HuH-7.5 (cell line): ENCODE measurements around the gene POLDIP3.
"Not testable (repeated sequence)": the region's sequence is repeated elsewhere in the genome, so short reads cannot be mapped to it uniquely, and the experiment has no call there.

ENCODE experiments used
- DNase-seq: peaks from one replicate; pipeline ENCODE4 v3.0.0; 2011; ENCODE audit warnings: low spot score

The POLDIP3 gene

DNA sequence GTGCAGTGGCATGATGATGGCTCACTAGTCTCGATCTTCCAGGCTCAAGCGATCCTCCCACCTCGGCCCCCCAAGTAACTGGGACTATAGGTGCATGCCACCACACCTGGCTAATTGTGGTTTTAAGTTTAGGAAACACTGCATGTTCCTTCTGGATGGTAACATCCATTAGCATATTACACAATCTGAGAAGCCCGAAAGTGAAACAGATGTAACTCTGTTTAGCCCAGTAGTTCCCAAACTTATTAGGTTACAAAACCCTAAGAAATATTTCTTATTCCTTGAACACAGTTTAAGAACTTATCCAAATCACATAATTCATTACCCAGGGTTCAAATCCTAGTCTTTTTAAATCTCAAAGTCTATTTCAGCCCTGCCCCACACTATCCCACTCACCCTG, 28.3 kb downstream of the POLDIP3 start:
- DNase-seq = no peak

DNA sequence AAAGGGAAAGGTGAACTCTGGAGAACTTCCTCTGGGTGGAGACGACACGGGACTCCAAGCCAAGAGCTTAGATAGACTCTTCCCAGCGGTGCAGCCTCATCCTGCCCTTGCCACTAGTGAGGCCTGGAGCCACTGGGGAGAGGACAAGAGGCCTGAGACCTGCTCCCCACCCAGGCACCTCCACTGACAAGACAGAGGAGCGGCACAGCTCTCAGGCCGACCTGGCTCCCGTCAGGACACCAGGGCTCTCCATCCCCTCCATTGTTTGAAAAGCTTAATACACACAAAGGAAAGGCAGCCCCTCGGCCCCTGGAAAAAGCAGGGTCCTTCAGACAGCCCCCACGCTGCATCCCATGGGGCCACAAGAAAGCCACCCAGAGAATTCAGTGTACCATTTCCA, 29.6 kb downstream of the POLDIP3 start:
- no peak for DNase-seq

DNA sequence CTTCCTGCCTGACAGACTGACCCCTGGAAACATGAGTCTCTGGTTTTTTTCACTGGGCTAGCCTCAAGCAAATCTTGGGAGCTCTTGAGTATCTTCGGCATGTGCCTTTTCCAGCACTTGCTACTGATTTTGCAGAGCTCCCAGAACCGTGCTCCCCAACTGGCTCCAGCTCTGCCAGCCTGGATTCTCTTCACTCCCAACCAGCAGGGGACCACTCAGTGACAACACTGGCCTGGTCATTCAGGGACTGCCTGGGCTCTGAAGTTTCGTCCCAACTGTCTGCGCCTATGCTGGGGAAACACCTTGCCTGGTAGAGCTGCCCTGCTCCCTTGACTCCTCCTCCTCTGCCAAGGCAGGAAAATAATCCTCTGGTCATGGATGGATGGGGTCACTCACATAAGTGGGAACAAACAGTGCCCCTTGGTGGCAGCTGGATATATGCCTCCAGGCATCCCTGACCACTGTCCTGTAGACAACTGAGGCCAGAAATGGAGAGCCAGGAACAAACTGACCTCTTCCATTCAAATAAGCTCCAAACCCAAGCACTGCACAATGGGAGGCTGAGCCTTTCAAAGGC, 30.2 kb downstream of the POLDIP3 start:
- DNase-seq = no peak

DNA sequence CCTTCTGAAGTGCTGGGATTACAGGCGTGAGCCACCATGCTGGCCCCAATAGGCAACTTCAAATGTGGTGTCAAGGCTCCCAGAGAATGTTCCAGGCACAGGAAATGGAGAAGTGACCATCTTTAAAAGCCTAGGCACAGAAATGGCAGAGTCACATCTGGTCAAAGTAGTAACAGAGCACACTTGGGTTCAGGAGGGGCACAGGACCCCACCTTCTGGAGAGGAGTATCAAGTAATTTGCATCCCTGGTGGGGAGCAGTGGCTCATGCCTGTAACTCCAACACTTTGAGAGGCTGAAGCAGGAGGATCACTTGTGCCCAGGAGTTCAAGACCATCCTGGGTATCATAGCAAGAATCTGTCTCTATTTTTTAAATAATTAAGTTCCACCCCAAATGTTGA, 31.7 kb downstream of the POLDIP3 start:
- no peak for DNase-seq

DNA sequence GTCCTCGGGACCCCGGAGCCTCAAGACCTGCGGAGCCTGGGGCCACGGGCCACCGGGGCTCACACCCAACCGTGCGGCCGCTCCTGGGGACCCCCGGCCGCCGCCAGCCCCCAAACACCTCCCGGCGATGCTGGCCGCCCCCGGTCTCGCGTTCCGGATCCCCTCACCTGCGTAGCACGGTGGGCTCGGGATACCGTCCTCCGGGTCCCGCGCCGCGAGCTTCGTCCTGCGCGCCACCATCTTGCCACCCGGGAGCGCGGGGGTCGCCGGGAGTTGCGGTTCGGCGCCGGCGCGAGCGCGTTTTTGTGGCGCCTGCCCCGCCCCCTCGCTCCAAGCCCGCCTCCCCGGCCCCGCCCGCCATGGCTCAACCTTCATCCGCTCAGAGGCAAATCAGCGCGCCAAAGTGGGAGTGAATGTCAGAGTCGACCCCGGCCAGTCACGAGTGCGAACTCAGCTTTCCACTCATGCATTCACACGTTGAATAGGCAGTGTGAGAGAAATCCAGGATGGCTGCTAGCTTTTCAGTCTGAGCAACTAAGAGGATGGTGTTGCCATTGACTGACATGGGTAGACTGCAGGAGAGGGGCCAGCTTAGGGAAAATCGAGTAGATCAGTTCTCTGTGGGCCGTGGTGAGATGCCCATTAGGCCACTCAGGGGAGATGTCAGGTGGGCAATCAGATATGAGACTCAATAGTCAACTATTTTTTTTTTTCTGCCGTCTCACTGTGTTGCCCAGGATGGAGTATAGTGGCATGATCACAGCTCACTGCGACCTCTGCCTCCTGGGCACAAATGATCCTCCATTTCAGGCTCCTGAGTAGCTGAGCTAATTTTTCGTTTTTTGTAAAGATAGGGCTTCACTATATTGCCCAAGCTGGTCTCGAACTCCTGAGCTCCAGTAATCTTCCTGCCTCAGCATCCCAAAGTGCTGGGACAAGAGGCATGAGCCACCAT, 32.6 kb downstream of the POLDIP3 start:
- peak; percentile 69 for DNase-seq

DNA sequence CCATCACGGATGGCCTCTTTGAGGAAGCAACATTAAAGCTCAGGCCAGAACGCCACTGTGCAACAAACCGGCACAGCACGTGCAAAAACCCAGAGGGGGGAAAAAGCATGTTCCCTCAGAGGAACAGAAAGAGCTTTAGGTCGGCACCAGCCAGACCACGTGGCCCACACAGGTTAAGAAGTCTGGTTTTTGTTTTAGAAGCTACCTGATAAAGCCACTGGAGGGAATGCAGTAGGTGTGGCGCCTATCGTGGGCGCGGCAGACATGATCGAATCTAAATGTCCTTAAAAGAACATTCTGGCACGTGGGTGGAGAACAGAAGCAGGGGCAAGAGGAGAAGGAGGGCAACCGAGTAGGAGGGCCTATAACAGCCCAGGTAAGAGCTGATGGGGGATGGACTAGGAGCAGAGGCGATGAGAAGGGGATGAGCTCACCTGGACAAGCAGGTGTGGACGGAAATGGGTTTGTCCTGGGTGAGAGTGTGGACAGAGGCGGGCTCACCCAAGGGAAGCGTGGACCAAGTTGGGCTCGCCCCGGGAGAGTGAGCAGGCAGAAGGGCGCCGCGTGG, 33.4 kb downstream of the POLDIP3 start:
- DNase-seq = not testable (repeated sequence)

DNA sequence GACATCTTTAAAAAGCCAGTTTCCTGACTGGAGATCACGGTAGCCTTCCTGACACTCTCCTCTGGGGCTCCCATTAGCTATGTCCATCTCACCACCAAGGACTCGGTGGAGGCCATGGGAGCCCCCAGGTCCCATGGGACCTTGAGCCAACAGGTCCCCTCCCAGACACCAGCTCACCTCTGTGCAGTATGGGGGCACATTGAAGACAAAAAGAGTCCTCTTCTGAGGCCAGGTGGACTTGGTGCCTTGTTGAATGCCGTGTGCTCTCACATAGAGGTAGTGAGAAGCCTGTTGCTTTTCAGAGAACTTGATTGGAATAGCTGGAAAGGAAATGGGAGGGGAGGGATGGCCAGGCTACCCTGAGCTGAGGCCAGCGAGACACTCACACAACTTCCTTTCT, 34.6 kb downstream of the POLDIP3 start:
- not testable (repeated sequence) for DNase-seq

DNA sequence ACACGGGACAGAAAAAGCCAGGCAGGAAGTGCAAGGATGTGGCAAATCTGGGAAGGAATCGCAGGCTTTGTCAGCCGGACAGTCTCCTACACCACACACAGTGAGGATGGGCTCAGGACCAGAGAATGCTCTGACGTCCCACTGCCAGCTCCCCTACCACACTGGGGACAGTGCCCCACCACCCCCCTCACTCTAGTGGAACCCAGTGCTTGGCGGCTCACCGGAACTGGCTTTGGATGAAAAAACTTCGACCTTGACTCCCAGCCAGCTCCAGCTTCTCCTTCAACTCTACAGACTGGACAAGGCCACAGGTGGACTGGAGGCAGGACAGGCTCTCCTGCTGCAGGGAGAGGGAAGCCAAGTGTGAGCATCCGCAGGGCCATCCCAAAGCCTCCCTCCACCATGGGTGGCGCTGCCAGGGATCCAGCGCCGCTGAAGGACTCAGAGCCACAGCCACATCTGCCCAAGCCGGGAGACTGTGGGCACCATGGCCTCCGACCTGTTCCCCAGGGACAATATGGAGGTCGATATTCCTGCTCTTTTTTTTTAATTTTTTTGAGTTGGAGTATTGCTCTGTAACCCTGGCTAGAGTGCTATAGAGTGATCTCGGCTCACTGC, 37.0 kb downstream of the POLDIP3 start:
- no peak for DNase-seq

DNA sequence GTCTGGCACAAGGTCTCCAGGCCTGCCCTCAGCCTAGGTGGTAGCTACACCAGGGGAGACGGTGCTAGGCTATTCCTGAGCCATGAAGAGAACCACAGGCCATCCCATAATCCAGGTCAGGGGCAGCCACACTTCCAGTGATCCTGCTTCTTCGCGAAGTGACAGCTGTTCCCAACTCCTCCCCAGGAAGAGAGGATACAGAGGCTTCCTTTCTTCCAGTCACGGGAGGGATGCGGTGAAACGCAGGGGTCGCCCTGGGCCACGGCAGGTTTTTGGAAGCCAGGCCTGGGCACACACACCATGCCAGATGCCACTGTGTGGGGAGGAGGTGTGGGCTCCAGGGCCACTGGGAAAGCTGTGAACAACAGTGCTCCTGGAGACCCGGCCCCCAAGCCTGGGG, 37.5 kb downstream of the POLDIP3 start:
- DNase-seq = not testable (repeated sequence)

DNA sequence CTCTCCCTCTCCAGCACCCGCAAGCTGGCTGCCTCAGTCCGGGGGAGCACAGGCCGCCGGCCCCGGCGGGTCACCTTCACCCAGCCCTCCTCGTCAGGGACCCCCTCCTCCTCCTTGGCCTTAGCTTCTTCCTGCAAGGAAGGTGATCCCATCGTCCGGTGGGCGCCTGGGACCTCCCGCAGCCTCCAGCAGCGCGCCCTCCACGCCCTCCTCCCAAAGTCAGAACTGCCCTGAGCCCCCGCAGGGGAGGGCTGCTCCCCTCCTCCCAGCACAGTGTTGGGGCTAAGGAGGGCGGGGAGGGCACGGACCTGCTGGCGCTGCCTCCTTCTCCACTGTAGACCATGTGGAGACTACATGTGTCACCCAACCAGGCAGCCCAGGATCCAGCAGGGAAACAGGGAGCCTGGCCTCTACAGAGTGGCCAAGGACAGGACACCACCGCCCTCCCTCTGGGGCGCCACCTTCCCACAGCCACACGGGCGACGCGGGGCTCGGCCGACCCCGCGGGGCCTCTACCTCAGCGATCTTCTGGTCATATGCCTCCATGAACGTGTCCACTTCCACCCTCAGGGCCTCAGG, 38.6 kb downstream of the POLDIP3 start:
- not testable (repeated sequence) for DNase-seq

DNA sequence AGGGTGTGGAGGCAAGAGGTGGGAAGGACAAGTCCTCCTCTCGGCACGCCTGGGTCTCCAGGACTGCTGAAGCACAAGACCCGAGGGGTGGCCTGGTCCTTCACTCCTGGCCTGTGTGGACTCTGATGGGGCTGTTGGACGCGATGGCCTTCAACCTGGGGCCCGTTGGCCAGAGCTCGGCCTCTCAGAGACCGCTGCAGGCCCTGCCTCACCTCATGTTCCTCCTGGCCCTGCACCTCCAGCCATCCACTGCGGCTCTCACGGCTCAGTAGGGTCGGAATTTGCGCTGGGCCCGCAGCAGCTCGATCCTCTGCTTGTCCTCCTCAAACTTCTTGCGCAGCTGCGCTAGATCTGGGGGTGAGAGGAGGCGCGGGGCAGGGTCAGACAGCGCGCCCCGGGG, 40.2 kb downstream of the POLDIP3 start:
- DNase-seq = not testable (repeated sequence)

DNA sequence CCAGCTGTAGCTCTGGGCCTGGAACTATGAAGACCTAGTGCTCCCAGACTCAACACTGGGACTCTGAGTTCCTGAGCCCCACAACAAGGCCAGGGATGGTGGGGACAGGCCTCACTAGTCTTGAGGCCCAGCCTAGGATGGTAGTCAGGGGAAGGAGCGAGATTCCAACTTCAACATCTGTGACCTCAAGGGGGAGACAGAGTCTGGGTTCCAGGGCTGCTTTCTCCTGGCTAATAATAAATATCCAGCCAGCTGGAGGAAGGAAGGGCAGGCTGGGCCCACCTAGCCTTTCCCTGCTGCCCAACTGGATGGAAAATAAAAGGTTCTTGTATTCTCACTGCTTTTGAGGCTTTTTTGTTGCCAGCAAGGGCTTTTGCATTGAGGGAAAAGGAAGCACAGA, 40.6 kb downstream of the POLDIP3 start:
- DNase-seq = not testable (repeated sequence)

DNA sequence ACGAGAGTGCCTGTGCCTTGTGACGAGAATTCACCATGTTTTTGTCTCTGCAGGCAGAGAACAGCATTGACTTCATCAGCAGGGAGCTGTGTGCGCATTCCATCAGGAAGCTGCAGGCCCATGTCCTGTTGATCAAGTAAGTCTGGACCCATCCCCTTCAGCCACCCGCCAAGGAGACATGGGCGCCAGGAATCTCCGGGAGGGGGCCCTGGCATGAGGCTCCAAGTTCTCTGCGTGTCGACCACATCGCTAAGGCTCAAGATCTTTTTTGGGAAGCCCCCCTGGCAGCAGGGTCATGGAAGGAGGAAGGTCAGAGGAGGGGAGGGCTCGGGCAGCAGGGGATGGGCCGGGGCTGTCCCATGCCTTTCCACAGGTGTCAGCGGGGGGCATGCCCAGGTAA, 43.6 kb downstream of the POLDIP3 start:
- not testable (repeated sequence) for DNase-seq

DNA sequence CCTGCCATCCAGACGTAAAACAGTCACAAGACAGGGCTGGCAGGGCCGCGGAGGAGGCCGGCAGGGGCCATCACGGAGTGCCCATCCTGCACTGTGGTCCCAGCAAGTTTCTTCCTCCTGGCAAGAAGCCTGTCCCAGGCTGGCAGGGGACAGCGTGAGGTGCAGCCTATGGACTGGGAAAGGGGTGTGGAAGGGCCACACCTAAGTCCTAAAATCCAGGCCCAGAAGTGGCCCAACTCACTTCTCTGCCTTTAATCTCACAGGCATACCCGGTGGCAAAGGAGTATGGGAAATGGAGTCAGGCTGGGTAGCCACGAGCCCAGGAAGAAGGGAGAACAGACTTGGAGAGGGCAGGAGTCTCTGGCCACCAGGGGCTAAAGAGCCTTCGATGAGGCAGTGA, 44.1 kb downstream of the POLDIP3 start:
- DNase-seq = not testable (repeated sequence)

DNA sequence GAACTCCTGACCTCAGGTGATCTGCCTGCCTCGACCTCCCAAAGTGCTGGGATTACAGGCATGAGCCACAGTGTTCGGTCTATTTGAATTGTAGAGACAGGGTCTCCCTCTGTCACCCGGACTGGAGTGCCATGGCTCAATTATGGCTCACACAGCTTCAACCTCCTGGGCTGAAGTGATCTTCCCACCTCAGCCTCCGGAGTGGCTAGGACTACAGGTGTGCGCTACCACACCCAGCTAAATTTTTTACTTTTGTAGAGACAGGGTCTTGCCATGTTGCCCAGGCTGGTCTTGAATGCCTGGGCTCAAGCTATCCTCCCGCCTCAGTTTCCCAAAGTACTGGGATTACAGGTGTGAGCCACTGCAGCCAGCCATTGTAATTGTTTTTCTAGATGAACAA, 46.7 kb downstream of the POLDIP3 start:
- DNase-seq = not testable (repeated sequence)

DNA sequence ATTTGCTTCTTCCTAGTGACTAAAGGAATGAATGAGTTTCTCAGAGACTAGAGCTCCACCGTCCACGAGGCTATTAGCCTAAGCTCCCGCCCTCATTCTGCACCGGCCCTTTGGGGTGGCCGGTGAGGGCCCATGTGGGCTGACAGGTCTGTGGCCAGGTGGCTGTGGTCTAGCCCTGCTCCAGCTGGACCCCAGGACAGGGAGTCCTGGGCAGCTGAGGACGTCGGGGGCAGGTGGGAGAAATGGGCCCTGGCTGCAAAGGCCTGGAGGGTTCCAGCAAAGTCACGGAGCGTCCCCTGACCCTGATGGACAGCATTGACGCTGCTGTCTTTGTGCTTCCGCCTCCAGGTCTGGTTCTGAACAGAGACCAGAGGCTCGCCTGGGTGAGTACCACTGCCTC, 48.7 kb downstream of the POLDIP3 start:
- no peak for DNase-seq

DNA sequence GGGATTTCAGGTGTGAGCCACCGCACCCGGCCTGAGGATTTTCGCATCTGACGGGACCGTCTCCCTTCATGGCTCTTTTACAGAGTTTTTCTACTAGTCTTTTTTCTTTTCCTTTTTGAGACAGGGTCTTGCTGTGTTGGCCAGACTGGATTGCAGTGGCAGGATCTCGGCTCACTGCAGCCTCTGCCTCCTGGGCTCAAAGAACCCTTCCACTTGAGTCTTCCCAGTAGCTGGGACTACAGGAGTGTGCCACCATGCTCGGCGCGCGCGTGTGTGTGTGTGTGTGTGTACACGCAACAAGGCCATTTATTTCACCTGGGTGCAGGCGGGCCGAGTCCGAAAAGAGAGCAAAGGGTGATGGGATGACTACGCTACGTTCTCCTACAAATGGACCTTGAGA, 50.0 kb downstream of the POLDIP3 start:
- no peak for DNase-seq

DNA sequence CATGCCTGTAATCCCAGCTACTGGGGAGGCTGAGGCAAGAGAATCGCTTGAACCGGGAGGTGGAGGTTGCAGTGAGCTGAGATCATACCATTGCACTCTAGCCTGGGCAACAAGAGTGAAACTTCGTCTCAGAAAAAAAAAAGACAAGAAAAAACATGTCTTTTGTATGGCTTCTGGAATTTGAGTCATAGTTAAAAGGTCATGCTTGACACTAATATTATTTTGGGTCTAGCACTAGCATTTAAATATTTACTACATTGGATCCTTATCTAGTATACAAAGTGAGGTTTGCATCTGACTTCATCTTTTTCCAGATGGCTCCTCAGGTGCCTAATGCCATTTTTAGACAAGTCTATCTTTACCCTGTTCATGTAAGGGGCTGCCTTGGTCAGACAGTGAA, 50.7 kb downstream of the POLDIP3 start:
- DNase-seq = not testable (repeated sequence)

DNA sequence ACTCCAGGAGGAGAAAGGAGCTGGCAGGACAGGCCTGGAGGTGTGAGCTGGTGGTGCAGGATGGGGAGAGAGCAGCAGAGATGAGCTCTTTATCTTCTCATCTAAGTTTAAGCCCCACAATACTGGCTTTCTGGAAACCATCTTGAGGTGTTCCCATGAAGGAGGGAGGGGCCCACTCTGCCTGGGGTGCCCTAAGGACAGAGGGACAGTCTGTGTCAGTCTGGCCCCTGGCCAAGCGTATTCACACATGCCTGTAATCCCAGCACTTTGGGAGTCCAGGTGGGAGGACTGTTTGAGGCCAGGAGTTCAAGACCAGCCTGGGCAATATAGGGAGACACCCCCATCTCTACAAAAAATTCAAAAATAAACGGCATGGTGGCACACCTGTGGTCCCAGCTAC, 52.0 kb downstream of the POLDIP3 start:
- no peak for DNase-seq

DNA sequence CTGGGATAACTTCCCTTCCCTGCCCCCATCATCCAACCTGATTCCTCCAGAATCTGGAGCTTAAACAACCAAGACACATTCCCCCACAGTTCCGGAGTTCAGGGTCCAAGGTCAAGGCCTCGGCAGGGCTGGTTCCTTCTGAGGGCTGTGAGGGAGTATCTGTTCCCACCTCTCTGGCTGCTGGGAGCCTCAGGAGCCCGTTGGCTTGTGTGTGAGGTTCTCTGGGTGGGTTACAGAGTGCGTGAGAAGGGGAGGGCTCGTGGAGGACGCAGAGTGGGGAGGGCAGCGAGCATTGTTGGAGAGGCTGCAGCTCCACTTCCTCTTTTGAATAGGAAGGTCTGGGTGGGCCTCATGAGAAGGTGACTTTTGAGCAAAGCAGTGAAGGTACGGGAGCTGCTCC, 52.4 kb downstream of the POLDIP3 start:
- DNase-seq = no peak

DNA sequence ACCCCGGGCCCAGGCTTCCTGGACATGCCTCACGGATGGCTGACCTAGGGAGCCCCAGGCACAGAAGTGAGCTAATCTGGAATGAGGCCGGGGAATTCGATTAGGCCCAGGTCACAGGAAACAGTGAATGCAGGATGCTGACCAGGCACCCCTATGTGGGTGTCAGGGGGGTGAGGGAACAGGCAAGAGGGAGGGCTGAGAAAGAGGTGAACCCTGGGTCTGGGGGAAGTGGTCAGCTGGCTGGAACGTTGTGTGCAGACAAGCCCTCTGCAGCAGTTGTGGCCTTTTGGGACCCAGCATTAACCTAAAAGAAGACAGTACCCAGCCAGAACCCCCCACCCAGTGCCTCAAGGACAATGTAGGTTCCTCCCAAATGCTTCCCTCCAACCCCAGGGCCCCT, 52.8 kb downstream of the POLDIP3 start:
- DNase-seq = no peak

DNA sequence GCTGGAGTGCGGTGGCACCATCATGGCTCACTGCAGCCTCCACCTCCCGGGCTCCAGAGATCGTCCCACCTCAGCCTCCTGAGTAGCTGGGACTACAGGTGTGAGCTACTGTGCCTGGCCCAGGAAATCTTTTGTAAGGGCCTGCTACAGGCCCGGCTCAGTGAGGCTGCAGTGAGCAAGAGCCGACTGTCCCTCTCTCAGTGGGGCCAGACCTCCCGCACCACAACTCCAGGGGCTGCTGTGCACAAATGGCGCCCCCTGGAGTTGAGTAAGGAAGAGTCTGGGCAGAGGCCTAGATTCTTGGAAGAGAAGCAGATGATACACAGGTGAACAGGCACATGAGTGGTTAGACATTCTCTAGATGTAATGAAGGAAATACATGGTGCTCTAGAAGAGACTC, 53.9 kb downstream of the POLDIP3 start:
- DNase-seq = no peak
